GM12874 (cell line): Measurements from ENCODE around the gene ZFP91.

Experiments
- TF ChIP-seq, protein P1 (sequence below): IDR thresholded peaks from 2 replicates; pipeline ENCODE4 v1.5.1; 2011; ENCODE audit warnings: low read depth, mild to moderate bottlenecking, control low read depth, low read length, moderate library complexity; ENCODE audit not compliant: insufficient read depth

Gene ZFP91

DNA sequence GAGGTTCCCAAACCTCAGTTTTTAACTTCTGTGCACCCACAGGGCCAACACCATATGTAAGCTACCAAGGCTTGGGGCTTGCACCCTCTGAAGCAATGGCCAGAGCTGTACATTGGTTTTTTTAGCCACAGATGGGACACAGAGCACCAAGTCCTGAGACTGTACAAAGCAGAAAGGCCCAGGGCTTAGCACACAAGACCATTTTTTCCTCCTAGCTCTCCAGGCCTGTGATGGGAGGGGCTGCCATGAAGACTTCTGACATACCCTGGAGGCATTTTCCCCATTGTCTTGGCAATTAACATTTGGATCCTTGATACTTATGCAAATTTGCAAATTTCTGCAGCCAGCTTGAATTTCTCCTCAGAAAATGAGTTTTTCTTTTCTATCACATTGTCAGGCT lies 67.0 kb downstream of the ZFP91 start:
- TF ChIP-seq, protein P1, sequence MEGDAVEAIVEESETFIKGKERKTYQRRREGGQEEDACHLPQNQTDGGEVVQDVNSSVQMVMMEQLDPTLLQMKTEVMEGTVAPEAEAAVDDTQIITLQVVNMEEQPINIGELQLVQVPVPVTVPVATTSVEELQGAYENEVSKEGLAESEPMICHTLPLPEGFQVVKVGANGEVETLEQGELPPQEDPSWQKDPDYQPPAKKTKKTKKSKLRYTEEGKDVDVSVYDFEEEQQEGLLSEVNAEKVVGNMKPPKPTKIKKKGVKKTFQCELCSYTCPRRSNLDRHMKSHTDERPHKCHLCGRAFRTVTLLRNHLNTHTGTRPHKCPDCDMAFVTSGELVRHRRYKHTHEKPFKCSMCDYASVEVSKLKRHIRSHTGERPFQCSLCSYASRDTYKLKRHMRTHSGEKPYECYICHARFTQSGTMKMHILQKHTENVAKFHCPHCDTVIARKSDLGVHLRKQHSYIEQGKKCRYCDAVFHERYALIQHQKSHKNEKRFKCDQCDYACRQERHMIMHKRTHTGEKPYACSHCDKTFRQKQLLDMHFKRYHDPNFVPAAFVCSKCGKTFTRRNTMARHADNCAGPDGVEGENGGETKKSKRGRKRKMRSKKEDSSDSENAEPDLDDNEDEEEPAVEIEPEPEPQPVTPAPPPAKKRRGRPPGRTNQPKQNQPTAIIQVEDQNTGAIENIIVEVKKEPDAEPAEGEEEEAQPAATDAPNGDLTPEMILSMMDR: no peak

DNA sequence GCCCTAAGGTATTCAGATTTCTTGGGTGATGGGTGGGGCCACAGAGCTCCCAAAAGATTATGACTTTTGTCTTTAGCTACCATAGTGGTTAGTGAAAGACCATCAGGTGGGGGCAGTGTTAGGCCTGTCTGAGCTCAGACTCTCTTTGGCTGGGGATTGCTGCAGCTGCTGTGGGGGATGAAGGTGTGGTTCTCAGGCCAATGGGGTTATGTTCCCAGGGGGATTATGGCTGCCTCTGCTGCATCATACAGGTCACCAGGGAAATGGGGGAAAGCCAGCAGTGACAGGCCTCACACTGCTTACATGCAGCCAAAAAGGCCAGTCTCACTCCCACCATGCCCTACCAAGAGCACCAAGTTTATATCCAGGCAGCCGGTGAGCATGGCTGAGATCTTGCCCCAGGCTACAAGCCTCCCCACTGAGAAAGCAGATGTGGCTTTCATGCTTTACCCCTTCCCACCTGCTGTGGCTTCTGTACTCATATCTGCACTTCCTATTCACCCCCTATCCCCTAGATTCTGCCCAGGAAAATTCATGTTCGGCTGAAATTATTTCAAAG lies 68.4 kb downstream of the ZFP91 start:
- TF ChIP-seq, protein P1: no peak

- TF ChIP-seq, protein P1: no peak
Measured at GRCh38 chr11:58647866-58648265, 69.0 kb downstream of the ZFP91 start.

GRCh38 chr11:58649623-58650022 lies 70.8 kb downstream of the ZFP91 start:
- TF ChIP-seq, protein P1: no peak

- TF ChIP-seq, protein P1: no peak
Measured at GRCh38 chr11:58650496-58650895, 71.6 kb downstream of the ZFP91 start.

DNA sequence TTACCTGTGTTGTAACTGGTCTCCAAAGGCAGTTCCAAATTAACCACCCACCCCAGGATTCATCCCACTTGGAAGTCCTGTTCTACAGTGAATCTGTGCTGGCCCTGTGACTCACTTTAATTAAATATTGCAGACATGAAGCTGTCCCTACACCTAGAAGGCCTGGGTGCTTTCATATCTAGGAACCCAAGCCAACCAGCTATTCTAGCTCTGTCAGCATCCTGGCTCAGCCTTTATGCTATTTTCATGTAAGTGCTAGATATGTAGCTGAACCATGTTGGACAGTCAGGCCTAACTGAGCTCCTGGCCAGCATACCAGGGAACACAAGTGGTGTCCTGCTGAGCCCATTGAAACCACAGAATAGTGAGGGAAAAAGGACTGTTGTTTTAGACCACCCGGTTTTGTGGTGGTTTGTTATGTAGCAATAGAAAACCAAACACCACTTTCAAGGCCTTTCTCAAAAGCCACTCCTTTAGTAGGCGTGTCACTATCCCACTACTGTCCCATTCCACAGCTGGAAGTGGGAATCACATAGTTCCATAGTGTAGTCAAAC lies 73.9 kb downstream of the ZFP91 start:
- TF ChIP-seq, protein P1: no peak

GRCh38 chr11:58654079-58654907 lies 75.4 kb downstream of the ZFP91 start:
- TF ChIP-seq, protein P1: peak; percentile 92
